ENCODE measurements around the gene SEC14L2.
"Not testable (repeated sequence)": the region's sequence is repeated elsewhere in the genome, so short reads cannot be mapped to it uniquely, and the experiment has no call there.

Gene SEC14L2

DNA sequence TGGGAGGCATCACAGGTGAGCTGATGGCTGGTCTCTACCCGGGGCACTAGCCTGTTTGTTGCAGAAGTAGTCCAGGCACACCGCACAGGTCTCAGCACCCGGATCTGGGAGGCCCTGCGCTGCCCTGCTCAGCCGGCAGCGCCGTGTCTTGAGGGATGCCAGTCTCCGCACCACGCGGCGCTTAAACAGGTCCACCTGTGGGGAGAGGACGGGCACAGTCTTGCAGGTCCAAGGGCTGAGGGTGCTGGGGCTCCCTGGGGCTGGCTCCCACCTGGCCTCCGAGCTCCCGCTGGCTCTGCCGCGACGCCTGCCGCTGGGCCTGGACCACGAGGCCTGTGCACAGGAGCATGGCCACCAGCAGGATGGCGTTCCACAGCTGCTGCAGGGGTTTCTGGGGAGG is 16.8 kb upstream of the SEC14L2 start:
- DNase-seq, result no peak

DNA sequence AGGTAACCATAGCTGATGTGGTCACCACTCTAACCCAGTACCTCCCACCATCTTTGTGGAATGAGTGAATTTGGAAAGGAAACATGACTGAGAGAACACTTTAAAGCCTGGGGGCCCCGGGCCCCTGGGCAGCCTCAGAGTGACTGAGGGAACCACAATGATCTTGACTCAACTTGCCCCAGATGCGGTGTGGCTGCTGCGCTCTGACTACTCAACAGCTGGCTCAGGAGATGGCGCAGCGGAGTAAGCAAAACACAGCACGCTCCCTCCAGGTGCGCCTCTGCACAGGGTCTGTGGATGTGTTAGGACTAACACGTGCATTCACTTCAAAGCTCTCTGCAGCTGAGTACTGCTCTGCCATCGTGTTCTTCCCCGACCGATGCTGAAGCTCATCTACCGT is 15.6 kb upstream of the SEC14L2 start:
- DNase-seq, result no peak

GRCh38 chr22:30382340-30382739 is 14.5 kb upstream of the SEC14L2 start:
- DNase-seq, result no peak

- no peak for DNase-seq
These were observed 13.8 kb upstream of the SEC14L2 start for GRCh38 chr22:30383061-30383460.

- no peak for DNase-seq
These were observed 10.9 kb upstream of the SEC14L2 start for GRCh38 chr22:30385942-30386341.

- no peak for DNase-seq
These were observed 10.2 kb upstream of the SEC14L2 start for GRCh38 chr22:30386608-30386959.

DNA sequence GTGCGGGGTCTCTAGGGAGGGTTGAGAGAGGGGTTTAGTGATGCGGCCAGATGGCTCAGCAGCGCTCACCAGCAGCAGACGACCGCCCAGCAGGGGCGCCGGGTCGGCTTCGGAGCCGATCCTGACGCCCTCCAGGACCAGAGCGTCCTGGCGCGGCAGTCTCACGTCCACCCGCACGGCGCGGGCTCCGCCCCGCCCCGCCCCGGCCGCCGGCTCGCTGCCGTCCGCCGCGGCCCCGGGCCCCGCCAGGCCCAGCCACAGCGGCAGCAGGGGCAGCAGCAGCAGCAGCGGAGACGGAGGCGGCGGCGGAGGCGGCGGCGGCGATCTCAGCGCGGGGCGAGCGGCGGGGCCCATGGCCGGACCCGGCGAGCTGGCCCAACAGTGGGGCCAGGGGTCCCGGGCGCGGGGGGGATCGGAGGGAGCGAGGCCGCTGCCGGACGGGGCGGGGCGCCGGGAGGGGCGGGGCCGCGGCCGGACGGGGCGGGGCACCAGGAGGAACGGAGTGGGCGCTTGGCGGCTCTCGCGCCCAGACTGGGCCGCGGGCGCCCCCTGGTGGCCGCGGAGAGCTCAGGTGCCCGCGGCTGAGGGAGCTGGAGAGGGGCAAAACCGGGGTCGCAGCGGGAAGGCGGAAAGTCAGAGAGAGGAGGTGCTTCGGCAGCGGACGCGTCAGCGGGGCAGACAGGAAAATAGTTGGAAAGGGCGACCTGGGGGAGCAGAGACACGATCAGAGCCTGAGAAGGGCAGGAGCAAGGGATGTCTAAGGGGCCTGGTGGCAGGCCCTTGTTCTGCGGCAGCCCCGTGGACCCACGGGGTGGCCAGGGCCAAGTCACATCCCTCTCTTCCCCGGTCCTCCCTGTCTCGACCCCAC is 9.6 kb upstream of the SEC14L2 start, which contains the start of gene RNF215:
Gene RNF215, minus strand, starts transcription at position 452 of the 868 bp plus-strand sequence. Its CDS starts 98 bp downstream, at position 354.
- DNase-seq, result peak; percentile 76

DNA sequence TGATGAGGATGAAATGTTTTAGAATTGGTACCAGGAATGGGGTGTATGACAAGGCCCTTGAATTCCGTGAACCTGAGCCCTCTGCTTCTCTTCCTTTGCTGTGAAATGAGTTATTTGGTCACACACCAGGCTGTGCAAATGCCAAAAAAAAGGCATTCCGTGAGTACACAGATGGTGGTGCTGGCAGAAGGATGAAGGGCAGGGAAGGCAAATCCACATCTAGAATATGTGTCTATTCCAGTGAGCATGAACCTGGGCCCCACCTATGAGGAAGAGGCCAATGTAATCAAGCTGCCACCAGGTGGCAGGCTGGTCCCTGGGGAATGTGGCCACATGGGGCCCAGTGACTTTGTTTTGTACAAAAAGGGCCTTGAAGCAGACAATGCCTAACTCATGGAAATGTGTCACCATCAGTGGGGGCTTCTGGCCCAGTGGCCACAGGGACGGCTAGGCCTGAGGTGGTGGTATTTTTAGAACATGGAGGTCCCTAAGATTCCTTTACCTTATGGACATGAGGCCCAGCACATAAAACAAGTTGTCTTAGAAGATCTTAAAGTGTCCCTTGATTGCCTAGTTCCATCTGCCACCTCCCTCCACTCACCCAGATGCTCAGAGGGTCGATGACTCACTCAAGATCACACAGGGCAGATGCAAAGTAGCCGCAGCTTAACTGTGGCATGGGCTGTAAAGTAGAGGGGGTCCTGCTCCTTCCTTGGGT is 5.7 kb upstream of the SEC14L2 start:
- DNase-seq, result peak; percentile 69

DNA sequence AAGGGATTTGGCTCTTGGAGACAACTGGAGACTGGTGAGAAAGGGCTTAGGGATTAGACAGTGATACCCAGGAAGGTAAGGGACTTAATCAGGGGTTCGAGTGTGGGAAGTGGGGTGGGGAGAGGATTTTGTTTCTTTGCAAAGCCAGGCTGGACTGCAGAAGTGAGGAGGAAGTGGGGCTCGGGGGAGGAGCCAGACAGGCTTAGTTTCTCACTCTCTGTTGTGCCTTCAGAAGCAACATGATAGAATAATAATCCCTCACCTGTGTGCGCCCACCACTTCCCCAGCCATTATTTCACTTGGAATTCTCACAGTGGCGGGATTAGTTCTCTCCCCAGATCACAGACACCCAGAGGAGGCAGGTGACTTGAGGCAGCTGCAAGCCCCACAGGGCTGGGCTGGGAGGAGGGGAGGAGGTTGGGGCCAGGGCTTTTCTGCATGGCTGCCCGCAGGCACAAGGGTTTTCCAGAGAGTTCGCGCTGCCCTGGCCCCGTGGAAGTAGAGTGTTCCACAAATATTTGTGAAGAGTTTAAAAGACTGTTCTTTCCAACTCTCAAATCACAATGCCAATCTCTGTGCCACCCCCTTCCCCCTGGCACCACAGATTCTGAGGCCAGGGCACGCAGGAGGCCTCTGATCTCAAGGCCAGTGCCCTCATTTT is 4.0 kb upstream of the SEC14L2 start:
- DNase-seq, result peak; percentile 21

GRCh38 chr22:30393322-30393680 is 3.5 kb upstream of the SEC14L2 start:
- no peak for DNase-seq

- no peak for DNase-seq
These were observed 2.9 kb upstream of the SEC14L2 start for GRCh38 chr22:30393885-30394284.

- DNase-seq, result no peak
These were observed 1.1 kb downstream of the SEC14L2 start for GRCh38 chr22:30397656-30398635.

GRCh38 chr22:30398685-30399680 is 2.2 kb downstream of the SEC14L2 start:
- no peak for DNase-seq

DNA sequence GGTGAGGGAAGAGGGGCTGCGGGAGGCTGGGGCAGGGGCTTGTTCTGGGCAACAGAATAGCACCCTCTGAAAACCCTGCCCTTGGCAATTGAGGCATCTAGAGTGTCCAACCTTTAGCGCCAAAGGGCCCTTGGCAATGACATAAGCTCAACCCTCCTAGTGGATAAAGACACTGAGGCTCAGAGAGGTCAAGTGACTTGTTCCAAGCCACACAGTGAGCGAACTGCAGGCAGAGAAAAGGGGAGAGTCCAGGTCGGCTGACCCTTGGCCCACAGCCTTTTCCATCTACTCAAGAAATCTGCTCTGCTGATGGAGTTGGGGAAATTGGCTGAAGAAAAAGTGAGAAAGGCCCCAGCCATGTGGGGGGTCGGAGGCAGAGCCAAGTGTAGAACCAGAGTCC is 2.9 kb downstream of the SEC14L2 start:
- DNase-seq, result no peak

DNA sequence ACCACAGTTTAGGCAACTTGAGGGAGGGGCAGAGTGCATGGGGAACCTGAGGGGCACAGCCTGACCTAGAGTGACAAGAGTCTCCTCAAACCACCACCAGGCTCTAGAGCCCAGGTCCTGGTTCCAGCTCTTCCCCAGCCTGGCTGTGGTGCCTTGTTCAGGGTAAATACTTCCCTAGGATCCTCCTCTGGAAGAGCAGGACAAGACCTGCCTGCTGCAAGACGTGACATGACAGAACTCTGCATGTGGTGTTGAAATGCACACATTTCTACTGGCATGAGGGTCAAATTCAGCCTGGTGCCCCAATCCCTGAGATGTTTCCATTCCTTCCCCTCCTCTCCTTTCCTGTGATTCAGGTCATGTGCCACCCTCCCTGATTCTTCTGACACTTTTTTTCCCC is 3.3 kb downstream of the SEC14L2 start:
- no peak for DNase-seq

- DNase-seq, result not testable (repeated sequence)
These were observed 4.2 kb downstream of the SEC14L2 start for GRCh38 chr22:30401024-30401423.

DNA sequence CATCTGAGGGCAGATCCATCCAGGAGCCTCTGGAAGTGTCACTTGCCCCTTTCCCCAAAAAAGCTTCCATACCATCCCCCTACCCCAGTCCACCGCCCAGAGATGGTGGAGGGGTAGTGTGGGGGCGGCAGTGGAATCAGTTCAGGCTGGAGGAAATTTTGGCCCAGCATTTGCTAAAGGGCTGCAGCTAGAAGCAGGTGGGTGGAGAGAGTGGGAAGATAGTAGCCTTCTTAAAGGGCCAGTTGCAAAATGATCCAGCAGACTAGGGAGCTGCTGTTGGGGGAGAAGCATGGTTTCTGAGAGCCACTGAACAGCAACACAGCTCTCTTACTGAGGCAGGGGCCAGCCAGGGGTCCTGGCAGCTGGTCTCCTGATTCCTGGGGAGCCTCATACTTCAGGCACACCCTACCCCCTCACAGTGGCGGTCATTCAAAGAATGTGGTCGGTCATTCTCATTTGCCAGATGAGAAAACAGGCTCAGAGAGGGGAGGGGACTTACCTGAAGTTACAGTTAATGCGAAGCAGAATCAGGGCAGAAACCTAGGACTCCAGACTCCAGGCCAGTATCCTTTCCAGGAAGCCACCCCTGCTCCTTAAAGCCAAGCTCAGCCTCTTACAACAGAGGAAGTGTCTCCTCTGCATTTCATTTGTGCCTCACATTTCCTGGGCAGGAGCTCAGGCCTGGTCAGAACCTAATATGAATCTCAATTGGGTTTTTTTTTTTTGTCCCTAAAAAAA is 5.4 kb downstream of the SEC14L2 start:
- DNase-seq, result no peak

DNA sequence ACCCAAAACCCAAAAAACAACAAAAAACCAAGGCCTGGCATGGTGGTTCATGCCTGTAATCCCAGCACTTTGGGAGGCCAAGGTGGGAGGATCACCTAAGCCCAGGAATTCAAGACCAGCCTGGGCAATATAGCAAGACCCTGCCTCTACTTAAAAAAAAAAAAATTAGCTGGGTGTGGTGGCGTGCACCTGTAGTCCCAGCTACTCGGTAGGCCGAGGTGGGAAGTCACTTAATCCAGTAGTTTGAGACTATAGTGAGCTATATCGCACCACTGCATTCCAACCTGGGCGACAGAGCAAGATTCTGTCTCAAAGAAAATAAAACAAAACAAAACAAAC is 5.9 kb downstream of the SEC14L2 start:
- not testable (repeated sequence) for DNase-seq

- DNase-seq, result no peak
These were observed 7.5 kb downstream of the SEC14L2 start for GRCh38 chr22:30404307-30404706.

DNA sequence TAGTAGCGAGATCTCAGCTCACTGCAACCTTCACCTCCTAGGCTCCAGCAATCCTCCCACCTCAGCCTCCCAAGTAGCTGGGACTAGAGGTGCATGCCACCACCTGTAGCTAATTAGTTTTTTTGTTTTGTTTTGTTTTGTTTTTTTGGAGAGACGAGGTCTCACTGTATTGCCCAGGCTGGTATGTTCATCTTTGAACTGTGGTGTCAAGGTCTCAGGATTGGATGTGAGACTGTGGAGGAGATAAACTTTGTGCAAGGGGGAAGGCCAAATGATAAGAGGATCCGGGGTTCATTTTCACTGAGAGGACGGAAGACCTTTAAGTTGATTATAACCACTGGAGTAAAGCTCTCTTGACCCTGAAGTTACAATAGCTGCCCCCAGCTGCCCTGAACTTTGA is 8.9 kb downstream of the SEC14L2 start:
- DNase-seq, result no peak

- DNase-seq, result no peak
These were observed 9.6 kb downstream of the SEC14L2 start for GRCh38 chr22:30406400-30406799.
